Left ventricle myocardium inferior (tissue), 1 donor: ENCODE results near the gene XXYLT1. TPM values are rescaled to one million over a fixed set of nuclear protein-coding genes. Genes with fewer than 3 reads are reported as not detected.
A peak's percentile ranks its signal among the peaks of the same experiment; 100 is the strongest.

Source experiments
- DNase-seq: peaks from one replicate; pipeline ENCODE4 v3.0.0-alpha.2; 2020
- H3K27ac ChIP-seq: fragments of 200-600 bp; replicated peaks from 2 replicates; pipeline ENCODE4 v1.8.0; 2021
- H3K27me3 ChIP-seq: fragments of 200-600 bp; 2 replicates; pipeline ENCODE4 v1.8.0; 2021; ENCODE audit warnings: low read depth
- H3K36me3 ChIP-seq: fragments of 200-600 bp; 2 replicates; pipeline ENCODE4 v1.8.0; 2021
- H3K4me1 ChIP-seq: fragments of 200-600 bp; 2 replicates; pipeline ENCODE4 v1.8.0; 2021
- H3K4me3 ChIP-seq: fragments of 200-600 bp; 2 replicates; pipeline ENCODE4 v1.8.0; 2021; ENCODE audit warnings: mild to moderate bottlenecking, moderate library complexity
- H3K9me3 ChIP-seq: fragments of 200-600 bp; replicated peaks from 2 replicates; pipeline ENCODE4 v1.8.0; 2021
- intact Hi-C: fragments of 100-400 bp; cut with micrococcal nuclease; formaldehyde crosslinking; loops from one replicate; pipeline ENCODE4 v1.11.0; 2022
- total RNA-seq: library from RNA; stranded (reverse); fragmentation: NEBNext Ultra II Directional; extraction: Animal tissue kit (Norgen Biotek cat#: 25700); gene quantifications from one replicate; pipeline ENCODE4 v1.2.1, GENCODE V29; 2021
- TF ChIP-seq, protein P1 (sequence below): fragments of 200-600 bp; IDR thresholded peaks from 2 replicates; pipeline ENCODE4 v1.8.0; 2021; ENCODE audit warnings: antibody characterized with exemption, mild to moderate bottlenecking, borderline replicate concordance
- donor health status: DM: no; HTN: yes; CAD: no; lungs with severe emphysema.

XXYLT1 gene
- total RNA-seq, 1 donor from 2014 or later, result 2.3 TPM

DNA sequence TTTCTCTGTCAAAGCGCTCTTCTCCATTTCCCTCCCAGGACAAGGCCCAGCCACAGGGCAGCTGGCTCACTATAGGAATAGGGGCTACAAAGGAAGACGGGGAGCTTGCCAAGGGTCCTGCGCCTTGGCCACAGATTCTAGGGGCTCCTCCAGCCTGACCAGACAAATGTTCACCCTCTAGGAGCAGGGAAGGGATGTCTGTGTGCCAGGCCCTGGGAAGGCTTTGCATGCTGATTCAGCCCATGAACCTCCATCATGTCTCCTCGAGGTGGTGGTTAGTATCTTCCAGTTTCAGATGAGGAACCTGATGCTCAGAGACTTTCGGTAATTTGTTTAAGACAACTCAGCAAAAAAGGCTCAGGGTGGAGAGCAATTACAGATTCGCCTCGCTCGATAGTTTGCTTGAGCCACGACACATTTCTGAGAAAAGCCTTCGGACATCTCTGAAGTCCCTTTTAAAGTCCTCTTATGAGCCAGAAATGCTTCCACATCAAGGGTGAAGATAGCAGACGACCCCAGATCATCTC, 110.0 kb downstream of the XXYLT1 start:
- Histone ChIP-seq H3K27ac (peak overlapping the region; percentile 72), H3K4me1 (peaks cover 56% of the 10 kb centered on the region), H3K36me3 (no peaks in the 10 kb centered on the region), H3K9me3 (no peaks in the 10 kb centered on the region), H3K27me3 (no peaks in the 10 kb centered on the region), H3K4me3 (no peak overlapping the region)
- DNase-seq, result no peak
- intact Hi-C loops, result no loop called here
- TF ChIP-seq, protein P1, sequence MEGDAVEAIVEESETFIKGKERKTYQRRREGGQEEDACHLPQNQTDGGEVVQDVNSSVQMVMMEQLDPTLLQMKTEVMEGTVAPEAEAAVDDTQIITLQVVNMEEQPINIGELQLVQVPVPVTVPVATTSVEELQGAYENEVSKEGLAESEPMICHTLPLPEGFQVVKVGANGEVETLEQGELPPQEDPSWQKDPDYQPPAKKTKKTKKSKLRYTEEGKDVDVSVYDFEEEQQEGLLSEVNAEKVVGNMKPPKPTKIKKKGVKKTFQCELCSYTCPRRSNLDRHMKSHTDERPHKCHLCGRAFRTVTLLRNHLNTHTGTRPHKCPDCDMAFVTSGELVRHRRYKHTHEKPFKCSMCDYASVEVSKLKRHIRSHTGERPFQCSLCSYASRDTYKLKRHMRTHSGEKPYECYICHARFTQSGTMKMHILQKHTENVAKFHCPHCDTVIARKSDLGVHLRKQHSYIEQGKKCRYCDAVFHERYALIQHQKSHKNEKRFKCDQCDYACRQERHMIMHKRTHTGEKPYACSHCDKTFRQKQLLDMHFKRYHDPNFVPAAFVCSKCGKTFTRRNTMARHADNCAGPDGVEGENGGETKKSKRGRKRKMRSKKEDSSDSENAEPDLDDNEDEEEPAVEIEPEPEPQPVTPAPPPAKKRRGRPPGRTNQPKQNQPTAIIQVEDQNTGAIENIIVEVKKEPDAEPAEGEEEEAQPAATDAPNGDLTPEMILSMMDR, result no peak

DNA sequence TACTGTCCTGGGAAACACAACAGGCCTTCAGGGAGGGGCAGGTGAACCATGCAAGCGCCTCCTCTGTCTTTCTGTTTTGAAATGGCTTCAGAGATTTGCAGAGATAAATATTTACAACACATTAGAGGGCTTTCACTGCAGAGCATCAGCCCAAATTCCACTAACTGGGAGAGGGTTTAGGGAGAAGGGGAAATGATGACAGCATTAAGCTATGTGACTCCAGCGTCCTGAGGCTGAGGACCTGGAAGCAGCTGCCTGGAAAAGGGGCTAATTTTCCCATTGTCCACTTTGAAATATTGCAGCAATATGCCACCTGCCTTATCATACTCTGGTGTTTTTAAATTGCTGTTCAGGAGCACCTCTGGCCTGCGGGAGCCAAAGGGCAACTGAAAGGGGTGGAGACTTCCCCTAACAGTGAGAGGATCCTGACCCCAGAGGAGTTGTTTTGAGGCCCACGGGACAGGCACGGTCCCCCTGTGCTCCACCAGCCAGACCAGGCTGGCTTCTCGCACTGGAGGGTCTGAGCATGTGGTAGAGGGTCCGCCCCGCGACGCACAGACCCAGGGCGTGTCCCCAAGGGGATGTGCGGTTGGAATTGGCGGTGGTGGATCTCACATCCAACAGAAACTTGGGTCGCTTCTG, 110.6 kb downstream of the XXYLT1 start:
- intact Hi-C loops, result no loop called here
- Histone ChIP-seq H3K36me3 (no peaks in the 10 kb centered on the region), H3K27ac (peak overlapping the region; percentile 72), H3K4me3 (no peak overlapping the region), H3K9me3 (no peaks in the 10 kb centered on the region), H3K27me3 (no peaks in the 10 kb centered on the region), H3K4me1 (peaks cover 62% of the 10 kb centered on the region)
- no peak for DNase-seq
- TF ChIP-seq, protein P1, result no peak

- H3K27me3 ChIP-seq, result no peaks in the 10 kb centered on the region
- intact Hi-C loops, result no loop called here
- no peak for DNase-seq
- TF ChIP-seq, protein P1, result no peak
- peak overlapping the region; percentile 72 for H3K27ac ChIP-seq
- no peaks in the 10 kb centered on the region for H3K9me3 ChIP-seq
- H3K36me3 ChIP-seq, result no peaks in the 10 kb centered on the region
- peaks cover 68% of the 10 kb centered on the region for H3K4me1 ChIP-seq
- H3K4me3 ChIP-seq, result no peak overlapping the region
Measured at GRCh38 chr3:195159814-195160165, 111.2 kb downstream of the XXYLT1 start.

DNA sequence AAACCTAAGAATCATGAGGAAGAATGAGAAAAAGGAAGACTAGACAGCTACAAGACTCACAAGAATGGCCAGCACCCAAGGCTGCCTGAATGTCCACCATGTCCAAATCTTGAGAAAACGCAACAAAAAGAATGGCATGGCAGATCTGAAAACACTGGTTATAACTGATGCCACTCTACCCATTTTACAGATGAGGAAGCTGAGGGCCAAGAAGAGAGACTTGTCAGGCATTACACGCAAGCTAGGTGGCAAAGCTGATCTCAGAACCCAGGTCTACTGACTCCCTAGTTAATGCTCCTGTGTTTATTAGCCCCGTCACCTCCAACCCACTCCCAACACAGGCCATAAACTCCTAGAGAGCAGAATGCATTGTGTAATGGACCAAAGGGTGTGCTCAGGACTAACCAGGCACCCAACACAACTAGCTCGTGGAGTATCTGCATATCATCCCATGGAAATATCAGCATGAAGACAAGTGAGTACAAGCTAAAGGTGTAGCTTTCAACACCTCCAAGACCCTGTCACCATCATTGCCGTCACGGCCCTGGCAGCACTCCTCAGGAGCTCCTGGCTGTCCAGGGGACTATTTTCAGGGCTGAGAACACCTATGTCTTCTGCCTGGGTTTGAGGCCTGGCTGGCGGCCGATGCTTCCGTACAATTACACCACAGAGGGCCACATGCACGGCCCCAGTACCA, 111.7 kb downstream of the XXYLT1 start:
- H3K9me3 ChIP-seq, result no peaks in the 10 kb centered on the region
- peak; percentile 58 for DNase-seq
- H3K4me1 ChIP-seq, result peaks cover 73% of the 10 kb centered on the region
- H3K27me3 ChIP-seq, result no peaks in the 10 kb centered on the region
- TF ChIP-seq, protein P1, result no peak
- no peaks in the 10 kb centered on the region for H3K36me3 ChIP-seq
- intact Hi-C loops, result no loop called here
- H3K4me3 ChIP-seq, result no peak overlapping the region
- peak overlapping the region; percentile 72 for H3K27ac ChIP-seq

GRCh38 chr3:195156286-195156890, 114.6 kb downstream of the XXYLT1 start:
- peaks cover 92% of the 10 kb centered on the region for H3K4me1 ChIP-seq

More at GRCh38 chr3:195156286-195156890, 114.6 kb downstream of the XXYLT1 start:
- no peak overlapping the region for H3K4me3 ChIP-seq
- TF ChIP-seq, protein P1, result no peak
- no peak for DNase-seq
- peak overlapping the region; percentile 92 for H3K27ac ChIP-seq
- intact Hi-C loops, result no loop called here
- H3K36me3 ChIP-seq, result no peaks in the 10 kb centered on the region
- no peaks in the 10 kb centered on the region for H3K27me3 ChIP-seq
- H3K9me3 ChIP-seq, result no peaks in the 10 kb centered on the region
